ENCODE measurements around the gene SDR42E2.
A peak's percentile ranks its signal among the peaks of the same experiment; 100 is the strongest.

SDR42E2 gene

DNA sequence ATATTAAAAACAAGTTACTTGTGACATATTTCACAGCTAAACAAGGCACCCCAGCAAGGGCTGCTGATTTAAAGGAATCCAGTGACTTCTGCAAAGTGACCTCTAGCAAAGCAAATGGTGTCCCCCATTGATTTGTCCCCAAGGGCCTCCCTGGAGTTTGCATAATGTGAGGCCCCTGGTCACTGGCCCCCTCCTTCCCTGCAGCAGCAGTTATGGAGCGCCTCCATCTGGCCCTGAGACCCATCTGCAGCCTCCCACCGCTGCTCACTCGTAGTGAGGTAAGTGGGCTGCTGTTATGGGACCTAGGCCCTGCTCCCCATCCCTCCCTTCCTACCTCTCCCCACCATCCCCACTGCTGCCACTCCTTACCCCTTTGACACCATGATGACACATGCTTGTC is 24.2 kb downstream of the SDR42E2 start:
- Histone ChIP-seq H3K4me3 (ENCODE audit: insufficient read depth, low read length, poor library complexity, severe bottlenecking) (no peak overlapping the region), H3K9me2 (replicated peaks; ENCODE audit: insufficient read depth, low read length) (no peaks in the 10 kb centered on the region), H3K36me3 (ENCODE audit: low read length) (no peaks in the 10 kb centered on the region), H3K9ac (ENCODE audit: low read length) (no peak overlapping the region), H2AFZ (ENCODE audit: low read depth, low read length, severe bottlenecking) (no peak overlapping the region), H4K20me1 (ENCODE audit: low read depth, low read length) (no peaks in the 10 kb centered on the region), H3K27me3 (ENCODE audit: low read length) (no peaks in the 10 kb centered on the region), H3F3A (ENCODE audit: insufficient read depth) (no peaks in the 10 kb centered on the region; the same call in 1 of the 2 replicates), H3K27ac (ENCODE audit: low read depth, low read length) (no peak overlapping the region), H3K9me3 (ENCODE audit: insufficient read depth, low read length) (no peaks in the 10 kb centered on the region), H3K79me2 (ENCODE audit: insufficient read depth, low read length) (no peaks in the 10 kb centered on the region), H3K4me2 (ENCODE audit: low read depth, low read length, poor library complexity, severe bottlenecking) (no peak overlapping the region)
- TF ChIP-seq, protein P1, sequence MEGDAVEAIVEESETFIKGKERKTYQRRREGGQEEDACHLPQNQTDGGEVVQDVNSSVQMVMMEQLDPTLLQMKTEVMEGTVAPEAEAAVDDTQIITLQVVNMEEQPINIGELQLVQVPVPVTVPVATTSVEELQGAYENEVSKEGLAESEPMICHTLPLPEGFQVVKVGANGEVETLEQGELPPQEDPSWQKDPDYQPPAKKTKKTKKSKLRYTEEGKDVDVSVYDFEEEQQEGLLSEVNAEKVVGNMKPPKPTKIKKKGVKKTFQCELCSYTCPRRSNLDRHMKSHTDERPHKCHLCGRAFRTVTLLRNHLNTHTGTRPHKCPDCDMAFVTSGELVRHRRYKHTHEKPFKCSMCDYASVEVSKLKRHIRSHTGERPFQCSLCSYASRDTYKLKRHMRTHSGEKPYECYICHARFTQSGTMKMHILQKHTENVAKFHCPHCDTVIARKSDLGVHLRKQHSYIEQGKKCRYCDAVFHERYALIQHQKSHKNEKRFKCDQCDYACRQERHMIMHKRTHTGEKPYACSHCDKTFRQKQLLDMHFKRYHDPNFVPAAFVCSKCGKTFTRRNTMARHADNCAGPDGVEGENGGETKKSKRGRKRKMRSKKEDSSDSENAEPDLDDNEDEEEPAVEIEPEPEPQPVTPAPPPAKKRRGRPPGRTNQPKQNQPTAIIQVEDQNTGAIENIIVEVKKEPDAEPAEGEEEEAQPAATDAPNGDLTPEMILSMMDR (IDR thresholded peaks at IDR 0.05; ENCODE audit: insufficient read depth, low read length, poor library complexity, severe bottlenecking), result no peak
- TF ChIP-seq EZH2phosphoT487 (conservative IDR thresholded peaks at IDR 0.05; ENCODE audit: low read length), result no peak

GRCh38 chr16:22188267-22188594 is 25.9 kb downstream of the SDR42E2 start:
- no peak overlapping the region for H3K4me3 ChIP-seq (ENCODE audit: insufficient read depth, low read length, poor library complexity, severe bottlenecking)
- H4K20me1 ChIP-seq (ENCODE audit: low read depth, low read length), result no peaks in the 10 kb centered on the region
- no peak overlapping the region for H3K4me2 ChIP-seq (ENCODE audit: low read depth, low read length, poor library complexity, severe bottlenecking)
- TF ChIP-seq, protein P1 (IDR thresholded peaks at IDR 0.05; ENCODE audit: insufficient read depth, low read length, poor library complexity, severe bottlenecking), result no peak
- TF ChIP-seq EZH2phosphoT487 (conservative IDR thresholded peaks at IDR 0.05; ENCODE audit: low read length), result no peak
- no peaks in the 10 kb centered on the region for H3K36me3 ChIP-seq (ENCODE audit: low read length)
- H3K27ac ChIP-seq (ENCODE audit: low read depth, low read length), result no peak overlapping the region
- H3K79me2 ChIP-seq (ENCODE audit: insufficient read depth, low read length), result no peaks in the 10 kb centered on the region
- H2AFZ ChIP-seq (ENCODE audit: low read depth, low read length, severe bottlenecking), result no peak overlapping the region
- H3K9ac ChIP-seq (ENCODE audit: low read length), result no peak overlapping the region
- H3F3A ChIP-seq (ENCODE audit: insufficient read depth), result peaks cover 5% of the 10 kb centered on the region; the same call in 1 of the 2 replicates
- no peaks in the 10 kb centered on the region for H3K27me3 ChIP-seq (ENCODE audit: low read length)
- no peaks in the 10 kb centered on the region for H3K9me3 ChIP-seq (ENCODE audit: insufficient read depth, low read length)
- no peaks in the 10 kb centered on the region for H3K9me2 ChIP-seq (replicated peaks; ENCODE audit: insufficient read depth, low read length)

DNA sequence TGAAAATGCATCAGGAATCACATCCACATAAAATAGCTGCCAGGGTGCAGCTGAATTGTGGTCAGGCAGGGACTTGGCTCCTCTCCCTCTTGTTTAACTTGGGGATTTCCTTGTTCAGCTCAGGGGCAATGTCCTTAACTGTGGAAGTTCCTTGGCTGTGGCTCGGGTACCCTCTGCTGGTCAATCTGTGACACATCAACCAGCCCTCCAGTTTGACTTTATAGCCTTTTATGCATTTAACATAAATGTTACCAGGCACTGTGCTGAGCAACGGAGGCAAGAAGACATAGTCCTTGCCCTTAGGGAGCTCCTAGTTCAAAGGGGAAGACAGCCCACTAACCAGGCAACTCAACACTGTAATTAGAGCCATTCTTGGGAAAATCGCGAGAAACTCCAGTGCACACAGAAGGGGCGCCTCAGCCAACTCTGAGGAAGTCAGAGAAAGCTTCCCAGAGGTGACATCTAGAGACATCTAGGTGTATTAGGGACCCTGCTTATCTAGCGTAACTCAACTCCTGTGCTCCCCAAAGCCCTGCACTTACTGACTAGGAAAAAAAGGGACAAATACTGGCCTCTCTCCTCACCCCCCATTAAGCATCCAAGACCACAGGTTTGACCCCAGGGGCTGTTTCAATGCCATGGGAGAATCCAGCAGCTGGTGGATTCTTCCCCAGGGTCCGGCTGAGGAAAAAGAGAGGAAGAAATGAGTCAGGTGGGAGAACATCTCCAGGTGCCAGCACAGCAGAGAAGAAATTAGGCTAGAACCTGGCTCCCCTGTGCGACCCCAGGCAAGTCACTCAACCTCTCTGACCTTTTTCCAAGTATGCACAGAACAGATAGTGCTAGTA is 26.5 kb downstream of the SDR42E2 start:
- no peaks in the 10 kb centered on the region for H3K9me2 ChIP-seq (replicated peaks; ENCODE audit: insufficient read depth, low read length)
- H3K27me3 ChIP-seq (ENCODE audit: low read length), result no peaks in the 10 kb centered on the region
- H3F3A ChIP-seq (ENCODE audit: insufficient read depth), result peaks cover 5% of the 10 kb centered on the region; the same call in 1 of the 2 replicates
- peak overlapping the region; percentile 70 for H3K4me2 ChIP-seq (ENCODE audit: low read depth, low read length, poor library complexity, severe bottlenecking)
- no peak overlapping the region for H3K27ac ChIP-seq (ENCODE audit: low read depth, low read length)
- TF ChIP-seq, protein P1 (IDR thresholded peaks at IDR 0.05; ENCODE audit: insufficient read depth, low read length, poor library complexity, severe bottlenecking), result peak; percentile 80
- TF ChIP-seq EZH2phosphoT487 (conservative IDR thresholded peaks at IDR 0.05; ENCODE audit: low read length), result no peak
- H4K20me1 ChIP-seq (ENCODE audit: low read depth, low read length), result no peaks in the 10 kb centered on the region
- H3K36me3 ChIP-seq (ENCODE audit: low read length), result no peaks in the 10 kb centered on the region
- no peak overlapping the region for H2AFZ ChIP-seq (ENCODE audit: low read depth, low read length, severe bottlenecking)
- H3K9me3 ChIP-seq (ENCODE audit: insufficient read depth, low read length), result no peaks in the 10 kb centered on the region
- no peak overlapping the region for H3K4me3 ChIP-seq (ENCODE audit: insufficient read depth, low read length, poor library complexity, severe bottlenecking)
- 0 out of 2 replicates have a peak overlapping the region, but pooled peaks have one; percentile 52 for H3K9ac ChIP-seq (ENCODE audit: low read length)
- no peaks in the 10 kb centered on the region for H3K79me2 ChIP-seq (ENCODE audit: insufficient read depth, low read length)

Data from SU-DHL-6 (cell line).